B cell (primary cell): ENCODE measurements around the gene NFIC.

Experiments
- CTCF ChIP-seq: fragments of 200-600 bp; IDR thresholded peaks from one replicate; pipeline ENCODE4 v1.8.0; 2022; ENCODE audit warnings: antibody characterized with exemption, mild to moderate bottlenecking
- EZH2 ChIP-seq: IDR thresholded peaks from 2 replicates; pipeline ENCODE4 v1.6.1; 2012; ENCODE audit warnings: borderline replicate concordance, low read depth, mild to moderate bottlenecking, moderate library complexity, low read length; ENCODE audit not compliant: insufficient read depth, poor library complexity, severe bottlenecking

GRCh38 chr19:3321696-3322095 lies 44.7 kb upstream of the NFIC start:
- no peak for TF ChIP-seq CTCF
- TF ChIP-seq EZH2: no peak
